IPS-18a (cell line): ENCODE measurements around the gene XRCC2.
A peak's percentile ranks its signal among the peaks of the same experiment; 100 is the strongest.
"Not testable (repeated sequence)": the region's sequence is repeated elsewhere in the genome, so short reads cannot be mapped to it uniquely, and the experiment has no call there.

Source experiments
- H3K27ac ChIP-seq: one replicate; pipeline ENCODE4 v1.5.1; 2013; ENCODE audit warnings: low read length
- H3K27me3 ChIP-seq: one replicate; pipeline ENCODE4 v1.6.1; 2013; ENCODE audit warnings: mild to moderate bottlenecking, low read length; ENCODE audit not compliant: control insufficient read depth, insufficient read depth
- H3K36me3 ChIP-seq: one replicate; pipeline ENCODE4 v1.6.1; 2013; ENCODE audit warnings: low read depth, low read length; ENCODE audit not compliant: control insufficient read depth
- H3K4me1 ChIP-seq: one replicate; pipeline ENCODE4 v1.6.1; 2013; ENCODE audit warnings: low read depth, low read length; ENCODE audit not compliant: control insufficient read depth
- H3K4me3 ChIP-seq: one replicate; pipeline ENCODE4 v1.5.1; 2013; ENCODE audit warnings: low read length
- H3K9ac ChIP-seq: one replicate; pipeline ENCODE4 v1.6.1; 2013; ENCODE audit warnings: mild to moderate bottlenecking, low read length, moderate library complexity
- H3K9me3 ChIP-seq: one replicate; pipeline ENCODE4 v1.6.1; 2013; ENCODE audit warnings: low read depth, low read length; ENCODE audit not compliant: control insufficient read depth

The XRCC2 gene

DNA sequence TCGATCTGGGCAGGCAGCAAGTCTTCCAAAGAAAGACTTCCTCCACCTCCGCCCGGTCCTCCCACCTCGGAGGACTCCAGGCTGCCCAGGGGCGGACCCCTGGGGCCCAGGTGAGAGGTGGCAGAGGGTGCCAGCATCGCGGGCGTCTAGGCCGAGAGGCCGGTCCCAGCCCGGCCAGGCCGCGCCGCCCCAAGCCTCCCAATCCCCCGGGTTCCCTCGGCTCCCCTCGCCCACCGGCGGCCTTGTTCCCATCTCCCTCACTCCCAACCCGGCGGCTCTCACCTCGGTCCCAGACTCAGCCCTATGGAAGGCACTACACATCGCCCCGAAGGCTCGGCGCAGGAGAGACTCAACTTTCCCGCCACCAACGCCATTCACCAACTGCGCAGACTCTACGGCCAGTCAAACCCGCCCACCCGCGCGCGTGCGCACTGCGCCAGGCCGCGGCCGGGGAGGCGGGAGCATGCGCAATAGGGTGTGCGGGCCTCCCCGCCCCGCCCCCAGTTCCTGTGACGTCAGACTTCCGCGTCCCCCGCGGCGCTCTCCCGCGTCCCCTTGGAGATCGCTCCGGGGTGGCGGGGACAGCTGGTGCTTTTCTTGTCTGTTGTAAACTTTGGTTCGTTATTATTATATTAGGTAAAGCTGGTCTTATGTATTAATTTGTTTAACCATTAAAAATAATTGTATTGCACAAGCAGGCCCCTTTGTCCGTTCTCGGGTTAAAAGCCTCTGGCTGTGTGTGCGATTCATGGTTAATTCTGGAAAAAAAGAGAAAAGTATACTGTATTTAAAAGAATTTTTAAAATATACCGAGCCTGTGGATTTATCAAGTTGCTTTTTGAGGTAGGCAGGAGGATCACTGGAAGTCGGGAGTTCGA, at the start of gene XRCC2:
Gene XRCC2, minus strand, starts transcription at position 383 of the 878 bp plus-strand sequence. Its CDS starts 62 bp downstream, at position 321.
- Histone ChIP-seq H3K9ac (peak within 1 kb of the TSS; percentile 98), H3K4me1 (peaks cover 5% of the 10 kb centered on the region), H3K4me3 (peak within 1 kb of the TSS; percentile 91), H3K27me3 (no peaks in the 10 kb centered on the region), H3K36me3 (peaks cover 7% of the 10 kb centered on the region), H3K9me3 (no peaks in the 10 kb centered on the region), H3K27ac (peak within 1 kb of the TSS; percentile 46)

DNA sequence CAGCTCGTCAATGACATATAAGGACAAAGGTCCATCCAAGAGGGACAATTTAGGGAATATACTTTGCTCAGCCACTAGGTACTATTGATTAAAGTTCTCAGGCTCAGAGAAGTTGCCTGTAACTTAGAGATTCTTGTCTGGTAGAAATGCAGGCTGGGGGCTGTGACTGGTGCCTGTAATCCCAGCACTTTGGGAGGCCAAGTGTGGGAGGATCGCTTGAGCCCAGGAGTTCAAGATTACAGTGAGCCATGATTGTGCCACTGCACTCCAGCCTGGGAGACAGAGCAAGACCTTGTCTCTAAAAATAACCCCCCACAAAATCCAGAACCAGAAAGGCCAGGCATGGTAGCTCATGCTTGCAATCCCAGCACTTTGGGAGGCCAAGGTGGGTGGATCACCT, 47.4 kb upstream of the XRCC2 start:
- Histone ChIP-seq H3K27me3 (no peaks in the 10 kb centered on the region), H3K9me3 (no peaks in the 10 kb centered on the region), H3K4me3 (no peak overlapping the region), H3K4me1 (no peaks in the 10 kb centered on the region), H3K9ac (no peak overlapping the region), H3K27ac (no peak overlapping the region), H3K36me3 (no peaks in the 10 kb centered on the region)

DNA sequence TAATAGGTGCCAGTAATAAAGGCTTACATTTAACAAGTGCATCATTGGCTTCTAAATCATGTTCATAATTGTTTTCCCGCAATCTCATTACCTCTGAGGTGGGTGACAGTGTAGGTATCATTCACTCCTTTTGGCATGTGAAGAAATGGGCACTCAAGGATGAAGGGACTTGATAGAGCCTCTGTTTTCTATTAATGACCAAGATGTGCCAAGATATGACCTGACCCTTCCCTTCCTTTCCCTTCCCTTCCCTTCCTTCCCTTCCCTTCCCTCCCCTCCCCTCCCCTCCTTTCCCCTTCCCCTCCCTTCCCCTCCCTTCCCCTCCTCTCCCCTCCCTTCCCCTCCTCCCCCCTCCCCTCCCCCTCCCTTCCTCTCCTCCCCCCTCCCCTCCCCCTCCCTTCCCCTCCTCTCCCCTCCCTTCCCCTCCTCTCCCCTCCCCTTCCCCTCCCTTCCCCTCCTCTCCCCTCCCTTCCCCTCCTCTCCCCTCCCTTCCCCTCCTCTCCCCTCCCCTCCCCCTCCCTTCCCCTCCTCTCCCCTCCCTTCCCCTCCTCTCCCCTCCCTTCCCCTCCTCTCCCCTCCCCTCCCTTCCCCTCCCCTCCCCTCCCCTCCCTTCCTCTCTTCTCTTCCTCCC, 36.6 kb upstream of the XRCC2 start:
- not testable (repeated sequence) for H3K4me1 ChIP-seq, H3K36me3 ChIP-seq, H3K4me3 ChIP-seq, H3K27ac ChIP-seq, H3K9ac ChIP-seq, H3K27me3 ChIP-seq, H3K9me3 ChIP-seq

DNA sequence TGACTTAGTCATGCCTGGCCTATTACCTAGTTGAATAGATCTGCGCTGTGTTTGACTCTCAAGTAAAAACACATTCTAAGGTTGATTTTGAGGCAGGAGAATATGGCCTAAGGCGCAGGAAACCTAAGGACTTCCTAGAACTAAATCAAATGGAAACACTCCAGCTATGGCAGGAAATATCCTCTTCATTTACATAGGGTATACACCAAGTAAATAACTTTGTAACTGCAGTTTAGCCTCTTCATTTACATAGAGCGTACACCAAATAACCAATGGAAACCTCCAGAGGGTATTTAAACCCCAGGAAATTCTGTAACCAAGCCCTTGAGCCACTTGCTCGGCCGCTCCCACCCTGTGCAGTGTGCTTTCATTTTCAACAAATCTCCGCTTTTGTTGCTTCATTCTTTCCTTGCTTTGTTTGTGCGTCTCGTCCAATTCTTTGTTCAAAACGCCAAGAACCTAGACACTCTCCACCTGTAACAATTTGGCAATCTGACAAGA, 35.6 kb upstream of the XRCC2 start:
- H3K9ac ChIP-seq = no peak overlapping the region
- no peaks in the 10 kb centered on the region for H3K36me3 ChIP-seq
- no peaks in the 10 kb centered on the region for H3K4me1 ChIP-seq
- H3K27me3 ChIP-seq = no peaks in the 10 kb centered on the region
- no peak overlapping the region for H3K4me3 ChIP-seq
- H3K27ac ChIP-seq = no peak overlapping the region
- H3K9me3 ChIP-seq = no peaks in the 10 kb centered on the region

DNA sequence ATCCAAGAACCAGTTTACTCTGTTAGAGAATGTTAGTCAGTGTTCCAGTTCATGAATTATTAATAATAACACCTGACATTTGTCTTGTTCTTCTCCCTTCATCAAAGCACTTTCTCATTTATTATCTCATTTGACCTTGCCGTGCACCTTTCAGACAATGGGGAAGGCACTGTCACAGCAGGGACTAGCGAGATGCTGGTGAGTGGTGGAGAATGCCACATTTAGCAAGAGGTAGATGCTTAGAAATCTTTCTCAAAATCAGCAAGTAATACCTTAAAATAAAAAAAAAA, 34.2 kb upstream of the XRCC2 start:
- H3K9ac ChIP-seq = no peak overlapping the region
- peaks cover 4% of the 10 kb centered on the region for H3K9me3 ChIP-seq
- no peak overlapping the region for H3K27ac ChIP-seq
- H3K4me1 ChIP-seq = no peaks in the 10 kb centered on the region
- H3K27me3 ChIP-seq = no peaks in the 10 kb centered on the region
- no peak overlapping the region for H3K4me3 ChIP-seq
- H3K36me3 ChIP-seq = no peaks in the 10 kb centered on the region

DNA sequence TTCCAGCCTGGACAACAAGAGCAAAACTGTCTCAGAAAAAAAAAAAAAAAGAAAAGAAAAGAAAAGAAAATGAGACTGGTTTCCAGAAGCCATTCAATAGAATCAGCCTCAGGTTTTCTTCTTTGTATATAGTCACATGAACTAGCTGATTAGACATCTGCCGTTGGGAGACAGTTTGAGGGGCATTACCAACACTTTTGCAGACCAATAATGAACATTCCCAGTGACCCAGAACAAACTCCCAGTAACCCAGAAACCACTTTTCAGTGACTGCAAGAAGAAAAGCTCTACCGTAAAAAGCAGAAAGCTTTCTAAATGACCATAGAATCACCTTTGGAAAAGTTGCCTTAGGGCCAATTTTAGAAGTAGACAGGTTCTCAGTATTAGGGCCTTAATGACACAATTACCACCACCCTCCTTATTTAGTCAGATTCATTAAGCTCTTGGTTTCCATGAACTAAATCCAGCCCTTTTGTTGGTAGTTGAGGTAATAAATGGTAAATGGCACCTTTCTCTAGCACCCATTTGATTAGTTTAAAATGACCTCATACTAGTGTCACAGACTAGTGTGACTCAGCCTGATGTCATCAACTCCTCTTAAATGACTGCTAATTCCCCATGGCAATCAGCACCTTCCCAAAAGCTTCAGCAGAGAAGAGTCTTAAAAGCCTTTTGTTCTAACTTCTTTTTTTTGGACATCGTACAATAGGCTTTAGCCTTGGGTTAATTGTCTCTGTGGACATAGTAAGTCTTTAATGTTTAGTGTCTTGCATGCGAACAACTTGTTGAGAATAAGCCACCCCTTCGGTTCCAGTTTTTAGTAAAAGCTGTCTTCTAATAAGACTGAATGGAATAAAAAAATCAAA, 33.6 kb upstream of the XRCC2 start:
- no peaks in the 10 kb centered on the region for H3K36me3 ChIP-seq
- H3K27me3 ChIP-seq = no peaks in the 10 kb centered on the region
- no peak overlapping the region for H3K4me3 ChIP-seq
- peaks cover 9% of the 10 kb centered on the region for H3K9me3 ChIP-seq
- no peak overlapping the region for H3K9ac ChIP-seq
- H3K27ac ChIP-seq = no peak overlapping the region
- H3K4me1 ChIP-seq = no peaks in the 10 kb centered on the region

DNA sequence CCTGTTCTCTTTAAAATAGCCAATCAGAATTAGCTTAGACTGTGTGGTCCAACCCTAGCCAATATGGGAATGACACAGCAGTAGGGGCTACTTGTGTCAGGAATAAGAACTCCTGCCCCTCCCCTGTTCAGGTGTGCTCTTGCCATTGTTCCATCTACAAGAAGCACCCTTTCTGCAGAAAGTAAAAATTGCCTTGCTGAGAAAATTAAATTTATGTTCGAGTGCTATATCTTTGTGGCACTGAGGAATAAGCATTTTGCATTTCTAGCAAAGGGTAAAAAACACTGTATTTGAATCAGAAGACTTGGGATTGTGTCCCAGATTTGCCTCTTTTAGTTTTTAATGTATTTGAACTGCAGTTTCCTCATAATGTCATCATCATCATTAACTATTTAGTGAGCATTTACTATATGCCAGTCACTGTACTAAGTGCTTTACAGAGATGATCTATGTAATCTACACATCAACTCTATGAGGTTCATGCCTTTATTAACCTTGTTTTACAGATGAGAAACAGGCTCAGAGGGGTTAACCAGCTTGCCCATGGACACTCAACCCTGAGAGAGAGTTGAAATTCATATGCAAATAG, 28.9 kb upstream of the XRCC2 start:
- Histone ChIP-seq H3K9ac (no peak overlapping the region), H3K36me3 (no peaks in the 10 kb centered on the region), H3K27me3 (no peaks in the 10 kb centered on the region), H3K27ac (no peak overlapping the region), H3K4me1 (no peaks in the 10 kb centered on the region), H3K4me3 (no peak overlapping the region), H3K9me3 (peaks cover 11% of the 10 kb centered on the region)

DNA sequence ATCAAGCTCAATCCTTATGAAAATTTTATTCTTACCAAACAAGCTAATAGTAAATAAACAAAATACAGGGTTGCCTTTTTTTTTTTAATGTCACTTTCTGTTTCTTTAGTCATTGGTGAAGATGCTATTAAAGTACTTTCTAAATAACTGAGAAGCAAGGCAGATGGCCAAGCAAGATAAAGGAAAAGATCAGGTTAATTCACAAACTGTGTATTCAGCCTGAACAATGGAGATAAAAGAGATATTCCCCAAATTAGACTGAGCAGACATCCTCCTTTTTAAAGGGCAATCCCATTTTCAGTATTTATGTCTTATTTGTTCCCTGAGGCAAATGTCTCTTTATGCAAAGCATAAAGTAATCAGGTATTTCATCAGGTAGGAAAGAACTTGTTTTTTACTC, 23.1 kb upstream of the XRCC2 start:
- Histone ChIP-seq H3K9ac (no peak overlapping the region), H3K27ac (no peak overlapping the region), H3K4me1 (no peaks in the 10 kb centered on the region), H3K27me3 (no peaks in the 10 kb centered on the region), H3K9me3 (no peaks in the 10 kb centered on the region), H3K4me3 (no peak overlapping the region), H3K36me3 (no peaks in the 10 kb centered on the region)

DNA sequence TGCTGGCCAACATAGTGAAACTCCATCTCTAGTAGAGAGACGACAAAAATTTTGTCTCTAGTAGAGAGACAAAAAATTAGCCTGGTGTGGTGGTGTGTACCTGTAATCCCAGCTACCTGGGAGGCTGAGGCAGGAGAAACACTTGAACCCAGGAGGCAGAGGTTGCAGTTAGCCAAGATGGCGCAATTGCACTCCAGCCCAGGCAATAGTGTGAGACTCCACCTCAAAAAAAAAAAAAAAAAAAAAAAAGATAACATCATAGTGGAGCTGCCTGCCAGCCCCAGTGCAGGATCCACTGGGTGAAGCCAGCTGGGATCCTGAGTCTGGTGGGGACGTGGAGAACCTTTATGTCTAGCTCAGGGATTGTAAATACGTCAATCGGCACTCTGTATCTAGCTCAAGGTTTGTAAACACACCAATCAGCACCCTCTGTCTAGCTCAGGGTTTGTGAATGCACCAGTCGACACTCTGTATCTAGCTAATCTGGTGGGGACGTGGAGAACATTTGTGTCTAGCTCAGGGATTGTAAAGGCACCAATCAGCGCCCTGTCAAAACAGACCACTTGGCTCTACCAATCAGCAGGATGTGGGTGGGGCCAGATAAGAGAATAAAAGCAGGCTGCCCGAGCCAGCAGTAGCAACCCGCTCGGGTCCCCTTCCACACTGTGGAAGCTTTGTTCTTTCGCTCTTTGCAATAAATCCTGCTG, 21.5 kb upstream of the XRCC2 start:
- not testable (repeated sequence) for H3K27me3 ChIP-seq, H3K36me3 ChIP-seq, H3K4me3 ChIP-seq, H3K9ac ChIP-seq, H3K9me3 ChIP-seq, H3K27ac ChIP-seq, H3K4me1 ChIP-seq

DNA sequence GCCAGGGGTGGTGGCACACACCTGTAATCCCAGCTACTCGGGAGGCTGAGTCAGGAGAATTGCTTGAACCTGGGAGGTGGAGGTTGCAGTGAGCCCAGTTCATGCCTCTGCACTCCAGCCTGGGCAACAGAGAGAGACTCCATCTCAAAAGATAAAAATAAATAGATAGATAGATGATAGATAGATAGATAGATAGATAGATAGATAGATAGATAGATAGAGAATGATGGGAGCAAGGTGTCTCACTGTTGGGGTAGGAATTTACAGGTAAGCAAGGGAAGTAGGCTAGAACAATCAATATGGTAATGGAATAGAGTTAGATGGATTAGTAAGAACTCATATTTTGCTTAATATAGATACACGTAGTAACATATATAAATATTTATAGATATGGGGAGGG, 16.3 kb upstream of the XRCC2 start:
- H3K9me3 ChIP-seq, H3K4me1 ChIP-seq, H3K4me3 ChIP-seq, H3K9ac ChIP-seq, H3K27ac ChIP-seq, H3K27me3 ChIP-seq, H3K36me3 ChIP-seq: not testable (repeated sequence)

DNA sequence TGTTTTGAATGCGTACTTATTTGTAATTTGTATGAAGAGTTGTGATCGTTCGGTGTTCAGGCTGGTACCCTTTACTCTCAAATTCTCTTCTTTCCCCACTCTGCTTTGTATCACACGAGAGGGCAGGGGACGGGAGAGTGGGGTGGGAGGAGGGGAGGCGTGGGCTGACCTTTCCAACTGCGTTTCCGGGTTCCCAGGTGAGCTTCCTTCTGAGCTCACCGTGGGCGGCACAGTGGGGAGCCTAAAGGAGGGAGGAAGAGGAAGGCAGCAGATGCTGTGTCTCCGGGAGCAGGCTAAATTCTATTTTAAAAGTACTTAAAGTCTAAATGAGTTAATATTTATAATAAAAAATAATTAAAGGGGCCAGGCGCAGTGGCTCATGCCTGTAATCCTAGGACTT, 7.4 kb upstream of the XRCC2 start:
- Histone ChIP-seq H3K4me3 (no peak overlapping the region), H3K9me3 (no peaks in the 10 kb centered on the region), H3K4me1 (no peaks in the 10 kb centered on the region), H3K9ac (no peak overlapping the region), H3K27ac (no peak overlapping the region), H3K27me3 (no peaks in the 10 kb centered on the region), H3K36me3 (no peaks in the 10 kb centered on the region)
